Hindlimb muscle (tissue), 1 donor: ENCODE data around the gene CECR2. TPM values are rescaled to one million over a fixed set of nuclear protein-coding genes. Genes with fewer than 3 reads are reported as not detected.

Experiments
- DNase-seq: peaks from one replicate; pipeline ENCODE4 v3.0.0-alpha.2; 2013
- polyA plus RNA-seq: library from polyadenylated mRNA; unstranded; fragments of 120-200 nt; gene quantifications from one replicate; pipeline ENCODE4 v1.2.1, GENCODE V29; 2013; ENCODE audit not compliant: insufficient read length

CECR2 gene
- polyA plus RNA-seq, 1 donor = 30.5 TPM

GRCh38 chr22:17368554-17369438 is 464 bp upstream of the CECR2 start:
- DNase-seq = peak; percentile 82

DNA sequence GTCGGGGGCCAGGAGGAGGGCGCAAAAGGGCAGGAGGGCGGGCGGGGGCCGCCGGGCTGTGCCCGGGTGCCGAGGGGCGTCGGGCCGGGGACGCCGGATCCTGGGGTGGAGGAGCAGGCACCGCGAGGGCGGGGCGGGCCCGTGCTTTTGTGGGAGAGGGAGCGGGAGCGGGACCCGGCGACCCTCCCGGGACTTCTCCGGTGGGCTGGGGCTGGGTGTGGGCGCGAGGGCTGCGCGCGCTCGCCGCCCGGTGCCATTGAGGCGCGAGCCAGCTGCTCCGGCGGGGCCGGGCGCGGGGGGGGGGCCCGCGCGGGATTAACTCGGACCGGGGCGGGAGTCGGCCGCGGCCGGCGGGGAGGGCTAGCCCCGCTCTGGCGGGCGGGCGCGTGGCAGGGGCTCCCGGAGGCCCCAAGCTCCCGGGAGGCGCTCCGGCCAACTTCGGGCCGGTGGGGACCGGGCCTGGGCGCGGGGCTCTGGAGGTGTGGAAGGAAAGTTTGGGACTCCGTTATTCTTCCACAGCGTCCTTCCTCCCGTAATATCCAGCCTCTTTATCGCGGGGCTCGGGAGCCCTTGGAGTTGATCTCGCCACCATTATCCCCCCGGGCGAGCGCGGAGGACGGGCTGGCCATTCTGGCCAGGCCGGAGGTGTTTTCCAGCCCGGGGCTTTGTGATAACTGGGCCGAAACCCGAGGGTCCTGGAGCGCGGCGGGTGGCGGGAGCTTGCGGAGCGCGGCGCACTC is 936 bp downstream of the CECR2 start:
- DNase-seq = peak; percentile 18

DNA sequence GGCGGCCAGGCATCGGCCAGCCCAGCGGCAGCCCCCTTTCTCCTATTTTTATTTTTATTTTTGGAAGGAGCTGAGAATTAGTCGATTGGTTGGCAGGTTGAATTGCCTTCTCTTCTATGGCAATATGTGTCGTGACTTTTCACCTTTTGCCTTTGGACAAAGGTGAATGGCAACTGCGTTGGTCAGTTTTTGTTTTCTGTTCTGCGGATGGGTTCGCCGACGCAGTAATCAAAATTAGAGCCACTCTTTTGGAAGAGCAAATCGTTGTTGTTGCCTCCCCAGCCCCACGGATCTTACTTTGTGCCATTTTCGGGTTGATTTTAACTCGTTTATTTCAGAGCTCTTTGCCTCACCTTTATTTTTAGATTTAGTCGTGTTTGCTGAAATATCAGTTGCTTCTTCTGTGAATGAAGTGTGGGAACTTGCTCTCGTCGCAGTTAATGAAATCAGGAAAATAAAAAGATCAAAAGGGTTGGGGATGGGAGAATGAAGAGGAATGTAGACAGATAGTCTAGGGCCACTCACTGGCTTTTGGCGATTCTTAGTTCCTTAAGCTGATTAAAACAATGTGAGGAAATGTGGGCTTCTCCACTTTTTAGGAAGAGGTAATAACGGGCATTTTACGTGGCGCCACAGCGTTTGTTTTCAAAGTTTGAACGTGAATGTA is 1.6 kb downstream of the CECR2 start:
- DNase-seq = peak; percentile 16

GRCh38 chr22:17371448-17371847 is 2.2 kb downstream of the CECR2 start:
- DNase-seq = no peak

DNA sequence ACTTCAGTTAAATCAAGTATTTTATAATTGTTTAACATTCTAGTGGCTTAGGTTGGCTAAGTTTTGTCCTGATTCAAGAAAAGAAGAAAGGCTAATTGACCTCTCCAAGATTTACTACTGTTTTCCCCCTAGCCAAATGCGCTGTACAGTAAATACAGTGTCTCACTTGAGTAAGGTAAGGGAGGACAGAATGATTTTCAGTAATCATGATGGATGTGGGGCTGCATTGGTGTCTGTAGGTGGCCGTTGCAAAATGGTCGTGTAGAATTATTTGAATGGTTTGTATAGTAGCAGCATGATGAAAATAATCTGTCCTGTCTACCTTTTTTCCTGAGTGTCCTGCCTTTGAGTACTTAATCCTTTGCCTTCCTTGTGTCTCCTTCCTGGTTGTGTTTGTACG is 4.6 kb downstream of the CECR2 start:
- DNase-seq = no peak

DNA sequence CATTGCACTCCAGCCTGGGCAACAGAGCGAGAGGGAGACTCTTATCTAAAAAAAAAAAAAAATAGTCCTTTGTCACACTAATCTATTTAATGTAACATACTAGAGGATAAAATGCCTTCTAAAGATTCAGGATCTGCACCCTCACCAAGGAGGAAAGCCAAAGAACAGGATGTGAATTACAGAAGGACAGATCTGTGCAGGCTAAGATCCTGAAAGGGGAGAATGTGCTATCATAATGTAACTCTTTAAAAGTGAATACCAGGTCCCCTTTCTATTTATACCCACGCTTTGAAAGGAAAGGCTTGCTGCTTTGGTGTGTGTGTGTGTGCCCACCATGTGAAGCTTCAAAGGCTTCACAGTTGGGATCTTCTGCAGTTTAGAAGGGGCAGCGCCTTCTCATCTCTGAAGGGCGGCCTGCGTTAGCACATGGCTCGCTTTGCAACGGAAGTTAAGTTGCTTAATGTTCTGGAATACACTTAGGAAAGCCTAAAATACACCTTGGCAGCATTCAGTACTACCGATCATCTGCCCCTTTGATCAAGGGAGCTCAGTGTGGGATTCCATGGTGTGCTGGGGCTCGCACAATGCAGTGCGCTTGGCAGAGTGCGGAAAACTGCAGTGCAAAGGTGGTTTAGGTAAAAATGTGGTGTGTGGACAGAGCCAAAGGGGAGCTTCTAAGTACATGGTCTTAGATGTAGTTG is 6.8 kb downstream of the CECR2 start:
- no peak for DNase-seq

GRCh38 chr22:17376950-17377349 is 7.7 kb downstream of the CECR2 start:
- no peak for DNase-seq

- no peak for DNase-seq
Measured at GRCh38 chr22:17379944-17380343, 10.7 kb downstream of the CECR2 start.

DNA sequence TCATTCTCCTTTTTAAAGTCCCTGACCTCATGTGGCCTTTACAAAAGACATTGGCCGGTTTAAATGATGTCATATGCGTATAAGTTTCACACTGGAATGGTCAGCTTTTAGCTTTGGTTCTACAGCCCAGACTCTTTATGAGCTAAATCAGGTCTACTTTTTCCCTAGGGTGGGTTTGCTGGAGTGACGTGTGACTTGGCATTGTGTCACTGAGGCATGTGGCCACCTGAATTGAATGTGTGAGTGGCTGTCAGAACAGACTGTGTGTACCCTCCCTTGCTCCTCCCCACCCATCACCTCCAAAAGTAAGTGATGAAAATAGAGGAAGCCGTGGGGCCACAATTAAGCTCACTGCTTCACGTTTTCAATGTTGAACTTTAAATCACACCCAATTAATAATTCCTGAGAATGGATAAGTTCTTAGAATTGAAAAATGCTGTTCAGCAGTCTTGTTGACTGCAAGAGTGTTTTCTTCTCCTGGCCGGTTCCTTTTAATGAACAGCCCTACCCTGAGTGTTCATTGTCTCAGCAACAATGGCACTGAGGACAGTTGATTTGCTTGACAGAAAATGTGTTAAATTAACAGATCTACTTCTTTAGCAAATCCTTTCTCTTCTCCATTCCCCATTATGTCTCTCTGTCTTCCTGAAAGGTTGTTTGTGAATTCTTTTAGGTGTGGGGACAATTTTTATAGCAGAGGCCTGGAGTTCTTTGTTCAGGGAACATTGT is 11.3 kb downstream of the CECR2 start:
- no peak for DNase-seq

- no peak for DNase-seq
Measured at GRCh38 chr22:17381192-17381913, 12.1 kb downstream of the CECR2 start.

GRCh38 chr22:17384612-17385330 is 15.5 kb downstream of the CECR2 start:
- no peak for DNase-seq

DNA sequence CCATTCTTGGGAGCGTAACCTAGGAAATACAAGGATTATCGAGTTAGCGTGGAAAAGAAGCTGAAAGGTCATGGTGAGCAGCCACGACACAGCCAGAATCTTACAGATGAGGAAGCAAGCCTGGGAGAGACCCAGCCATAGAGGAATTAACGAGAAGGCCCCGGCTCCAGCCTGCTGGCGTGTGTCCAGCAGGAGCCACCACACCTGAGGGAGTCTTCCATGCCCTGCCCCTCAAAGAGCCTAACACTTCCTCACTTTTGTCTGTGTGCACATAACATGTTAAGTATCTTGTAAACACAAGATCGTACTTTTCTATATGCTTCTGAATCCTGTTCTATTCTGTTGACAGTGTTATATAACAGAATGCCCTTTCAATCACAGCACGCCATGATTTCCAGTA is 18.1 kb downstream of the CECR2 start:
- DNase-seq = no peak

- DNase-seq = no peak
Measured at GRCh38 chr22:17388235-17388634, 19.0 kb downstream of the CECR2 start.

DNA sequence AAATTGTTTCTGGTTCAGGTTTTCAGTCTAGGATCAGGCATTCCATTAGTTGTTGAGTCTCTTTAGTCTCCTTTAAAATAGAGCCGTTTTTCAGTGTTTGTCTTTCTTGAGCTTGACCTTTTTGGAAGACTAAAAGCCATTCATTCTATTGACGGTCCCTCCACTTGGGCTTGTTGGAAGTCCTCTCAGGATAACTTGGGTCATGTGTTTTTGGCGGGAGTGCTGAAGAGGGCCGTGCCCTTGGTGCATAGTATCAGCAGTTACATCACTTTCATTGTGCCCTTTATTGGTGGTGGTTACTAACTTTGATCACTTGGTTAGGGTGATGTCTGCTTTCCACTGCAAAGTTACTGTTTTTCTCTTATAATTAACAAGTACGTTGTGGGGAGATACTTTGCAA is 20.8 kb downstream of the CECR2 start:
- no peak for DNase-seq

GRCh38 chr22:17396516-17396915 is 27.3 kb downstream of the CECR2 start:
- DNase-seq = no peak

GRCh38 chr22:17397756-17398547 is 28.7 kb downstream of the CECR2 start:
- no peak for DNase-seq

- no peak for DNase-seq
Measured at GRCh38 chr22:17400305-17400704, 31.0 kb downstream of the CECR2 start.

DNA sequence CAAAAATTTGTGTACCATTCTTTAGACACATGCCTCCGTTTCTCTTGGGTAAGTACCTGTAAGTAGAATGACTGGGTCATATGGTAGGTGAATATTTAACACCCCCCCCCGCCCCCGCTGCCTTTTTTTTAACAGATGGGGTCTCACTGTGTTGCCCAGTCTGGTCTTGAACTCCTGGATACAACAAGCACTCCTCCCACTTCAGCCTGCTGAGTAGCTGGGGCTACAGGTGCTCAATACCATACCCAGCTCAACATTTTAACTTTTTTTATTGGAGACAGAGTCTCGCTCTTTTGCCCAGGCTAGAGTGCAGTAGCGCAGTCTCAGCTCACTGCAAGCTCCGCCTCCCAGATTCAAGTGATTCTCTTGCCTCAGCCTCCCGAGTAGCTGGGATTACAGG is 32.5 kb downstream of the CECR2 start:
- no peak for DNase-seq

DNA sequence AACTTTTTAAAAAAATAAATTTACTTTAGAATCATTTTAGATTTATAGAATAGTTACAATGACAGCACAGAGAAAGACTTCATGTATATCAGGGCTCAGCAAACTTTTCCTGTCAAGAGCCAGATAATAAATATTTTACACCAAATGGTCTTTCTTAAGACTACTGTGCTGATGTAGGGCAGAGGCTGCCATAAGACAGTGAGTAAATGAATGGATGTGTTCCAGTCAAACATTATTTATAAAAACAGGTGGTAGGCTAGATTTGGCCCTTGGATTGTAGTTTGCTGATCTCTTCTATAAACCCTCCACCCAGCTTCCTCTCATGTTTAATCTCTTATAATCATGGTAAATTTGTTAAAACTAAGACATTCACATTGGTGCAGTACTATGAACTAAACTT is 33.0 kb downstream of the CECR2 start:
- DNase-seq = no peak

- no peak for DNase-seq
Measured at GRCh38 chr22:17403906-17404305, 34.6 kb downstream of the CECR2 start.
